DND-41 (cell line): ENCODE results near the gene TBX22.
"Not testable (repeated sequence)": the region's sequence is repeated elsewhere in the genome, so short reads cannot be mapped to it uniquely, and the experiment has no call there.

ENCODE experiments used
- ATAC-seq: fragments of 200-7000 bp; cut with Tn5 transposase; 3 replicates; pipeline ENCODE4 v1.9.1; 2021; ENCODE audit warnings: low read depth; ENCODE audit not compliant: insufficient read depth
- DNase-seq: peaks from one replicate; pipeline ENCODE4 v3.0.0-alpha.2; 2020
- H2AFZ ChIP-seq: 2 replicates; pipeline ENCODE4 v1.6.0; 2012; ENCODE audit warnings: low read depth, low read length
- H3K27ac ChIP-seq: 2 replicates; pipeline ENCODE4 v1.5.1; 2012; ENCODE audit warnings: low read length, inconsistent platforms
- H3K27me3 ChIP-seq: fragments of 200-600 bp; sonication (generic); 2 replicates; pipeline ENCODE4 v1.6.0; 2012; ENCODE audit warnings: low read length, mild to moderate bottlenecking, inconsistent platforms; ENCODE audit not compliant: insufficient read depth, poor library complexity
- H3K36me3 ChIP-seq: 2 replicates; pipeline ENCODE4 v1.5.1; 2012; ENCODE audit warnings: low read length, inconsistent platforms; ENCODE audit not compliant: insufficient read depth
- H3K4me1 ChIP-seq: 2 replicates; pipeline ENCODE4 v1.5.1; 2012; ENCODE audit warnings: mild to moderate bottlenecking, low read length; ENCODE audit not compliant: insufficient read depth
- H3K4me2 ChIP-seq: 2 replicates; pipeline ENCODE4 v1.6.0; 2012; ENCODE audit warnings: mild to moderate bottlenecking, moderate library complexity, low read length, inconsistent platforms; ENCODE audit not compliant: insufficient read depth
- H3K4me3 ChIP-seq, 2 experiments: fragments of 200-600 bp in 1 of 2; shearing (Covaris generic) in 1 of 2; 2 replicates each; pipeline ENCODE4 v1.5.1; 2012 to 2016; ENCODE audit warnings: inconsistent platforms in 2 of 2, low read length in 2 of 2, mild to moderate bottlenecking in 2 of 2, low read depth in 1 of 2, moderate library complexity in 1 of 2
- H3K79me2 ChIP-seq: 2 replicates; pipeline ENCODE4 v1.6.0; 2012; ENCODE audit warnings: low read length, inconsistent platforms; ENCODE audit not compliant: insufficient read depth
- H3K9ac ChIP-seq: 2 replicates; pipeline ENCODE4 v1.6.0; 2012; ENCODE audit warnings: low read depth, mild to moderate bottlenecking, inconsistent platforms, low read length, moderate library complexity
- H3K9me3 ChIP-seq: 2 replicates; pipeline ENCODE4 v1.5.1; 2012; ENCODE audit warnings: low read length, moderate library complexity, mild to moderate bottlenecking, inconsistent platforms; ENCODE audit not compliant: insufficient read depth, severe bottlenecking
- H4K20me1 ChIP-seq: 2 replicates; pipeline ENCODE4 v1.6.0; 2012; ENCODE audit warnings: low read length; ENCODE audit not compliant: insufficient read depth
- CTCF ChIP-seq: IDR thresholded peaks from 2 replicates; pipeline ENCODE4 v1.5.1; 2012; ENCODE audit warnings: borderline replicate concordance, low read length, moderate library complexity, mild to moderate bottlenecking; ENCODE audit not compliant: poor library complexity, severe bottlenecking; ENCODE audit errors: extremely low read depth
- EZH2 ChIP-seq: IDR thresholded peaks from 3 replicates; pipeline ENCODE4 v1.6.1; 2012; ENCODE audit warnings: borderline replicate concordance, low read depth, mild to moderate bottlenecking, moderate library complexity, low read length, inconsistent platforms; ENCODE audit not compliant: severe bottlenecking

Gene TBX22

GRCh38 chrX:80026116-80026515 lies 11.6 kb downstream of the TBX22 start:
- Histone ChIP-seq H3K27me3 (no peaks in the 10 kb centered on the region), H3K4me1 (no peaks in the 10 kb centered on the region), H3K79me2 (no peaks in the 10 kb centered on the region), H3K9ac (no peak overlapping the region), H3K4me3 (no peak overlapping the region), H3K36me3 (no peaks in the 10 kb centered on the region), H3K9me3 (no peaks in the 10 kb centered on the region), H2AFZ (no peak overlapping the region), H3K4me2 (no peak overlapping the region), H3K27ac (no peak overlapping the region), H4K20me1 (no peaks in the 10 kb centered on the region)
- no peak for TF ChIP-seq CTCF
- TF ChIP-seq EZH2 = no peak
- DNase-seq (no peak), ATAC-seq (no peak)

DNA sequence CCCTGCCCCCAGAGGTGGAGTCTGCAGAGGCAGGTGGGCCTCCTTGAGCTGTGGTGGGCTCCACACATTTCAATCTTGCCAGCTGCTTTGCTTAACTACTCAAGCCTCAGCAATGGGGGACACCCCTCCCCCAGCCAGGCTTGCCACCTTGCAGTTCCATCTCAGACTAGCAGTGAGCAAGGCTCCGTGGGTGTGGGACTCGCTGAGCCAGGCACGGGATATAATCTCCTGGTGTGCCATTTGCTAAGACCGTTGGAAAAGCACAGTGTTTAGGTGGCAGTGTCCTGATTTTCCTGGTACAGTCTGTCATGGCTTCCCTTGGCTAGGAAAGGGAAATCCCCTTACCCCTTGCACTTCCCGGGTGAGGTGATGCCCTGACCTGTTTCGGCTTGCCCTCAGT lies 51.6 kb downstream of the TBX22 start:
- not testable (repeated sequence) for H3K9ac ChIP-seq, ATAC-seq, H3K4me2 ChIP-seq, H3K36me3 ChIP-seq, H3K27ac ChIP-seq, H2AFZ ChIP-seq, H3K79me2 ChIP-seq, H3K9me3 ChIP-seq, H3K4me3 ChIP-seq, H3K4me1 ChIP-seq, H4K20me1 ChIP-seq, DNase-seq, H3K27me3 ChIP-seq

GRCh38 chrX:80075625-80076024 lies 61.1 kb downstream of the TBX22 start:
- ATAC-seq, H3K79me2 ChIP-seq, H2AFZ ChIP-seq, H3K4me3 ChIP-seq, DNase-seq, H3K36me3 ChIP-seq, H3K9me3 ChIP-seq, H3K9ac ChIP-seq, H3K4me1 ChIP-seq, H3K4me2 ChIP-seq, H3K27ac ChIP-seq, H3K27me3 ChIP-seq, H4K20me1 ChIP-seq: not testable (repeated sequence)
